Osteocyte (in vitro differentiated cells): ENCODE data around the gene RTF1. TPM values are rescaled to one million over a fixed set of nuclear protein-coding genes. Genes with fewer than 3 reads are reported as not detected.

Source experiments
- DNase-seq: peaks from one replicate; pipeline ENCODE4 v3.0.0; 2021; ENCODE audit warnings: mixed read lengths; ENCODE audit not compliant: unreplicated experiment; ENCODE audit errors: extremely low spot score
- H3K27ac Mint-ChIP-seq: one replicate; pipeline ENCODE4 v1.8.0; 2021; ENCODE audit warnings: mild to moderate bottlenecking, mixed read lengths; ENCODE audit not compliant: unreplicated experiment
- H3K27me3 Mint-ChIP-seq: one replicate; pipeline ENCODE4 v1.8.0; 2021; ENCODE audit warnings: mixed read lengths; ENCODE audit not compliant: unreplicated experiment
- H3K36me3 Mint-ChIP-seq: one replicate; pipeline ENCODE4 v1.8.0; 2021; ENCODE audit warnings: mixed read lengths; ENCODE audit not compliant: unreplicated experiment
- H3K4me1 Mint-ChIP-seq: one replicate; pipeline ENCODE4 v1.8.0; 2021; ENCODE audit warnings: mixed read lengths; ENCODE audit not compliant: unreplicated experiment
- H3K4me3 Mint-ChIP-seq: one replicate; pipeline ENCODE4 v1.8.0; 2021; ENCODE audit warnings: mild to moderate bottlenecking, moderate library complexity, mixed read lengths; ENCODE audit not compliant: unreplicated experiment
- H3K9me3 Mint-ChIP-seq: one replicate; pipeline ENCODE4 v1.8.0; 2021; ENCODE audit warnings: mixed read lengths; ENCODE audit not compliant: unreplicated experiment
- total RNA-seq: library from RNA; stranded (reverse); gene quantifications from 2 replicates; pipeline ENCODE4 v1.2.1, GENCODE V29; 2021
- TF ChIP-seq, protein P1 (sequence below): fragments of 200-600 bp; sonication (generic); IDR thresholded peaks from 2 replicates; pipeline ENCODE4 v1.5.0; 2021; ENCODE audit warnings: antibody characterized with exemption, mild to moderate bottlenecking, moderate library complexity

The RTF1 gene
- total RNA-seq, 1 donor from 2014 or later = 43.0 TPM

GRCh38 chr15:41392659-41393058, 24.2 kb upstream of the RTF1 start:
- H3K27ac Mint-ChIP-seq = no peak overlapping the region
- no peaks in the 10 kb centered on the region for H3K4me1 Mint-ChIP-seq
- TF ChIP-seq, protein P1, sequence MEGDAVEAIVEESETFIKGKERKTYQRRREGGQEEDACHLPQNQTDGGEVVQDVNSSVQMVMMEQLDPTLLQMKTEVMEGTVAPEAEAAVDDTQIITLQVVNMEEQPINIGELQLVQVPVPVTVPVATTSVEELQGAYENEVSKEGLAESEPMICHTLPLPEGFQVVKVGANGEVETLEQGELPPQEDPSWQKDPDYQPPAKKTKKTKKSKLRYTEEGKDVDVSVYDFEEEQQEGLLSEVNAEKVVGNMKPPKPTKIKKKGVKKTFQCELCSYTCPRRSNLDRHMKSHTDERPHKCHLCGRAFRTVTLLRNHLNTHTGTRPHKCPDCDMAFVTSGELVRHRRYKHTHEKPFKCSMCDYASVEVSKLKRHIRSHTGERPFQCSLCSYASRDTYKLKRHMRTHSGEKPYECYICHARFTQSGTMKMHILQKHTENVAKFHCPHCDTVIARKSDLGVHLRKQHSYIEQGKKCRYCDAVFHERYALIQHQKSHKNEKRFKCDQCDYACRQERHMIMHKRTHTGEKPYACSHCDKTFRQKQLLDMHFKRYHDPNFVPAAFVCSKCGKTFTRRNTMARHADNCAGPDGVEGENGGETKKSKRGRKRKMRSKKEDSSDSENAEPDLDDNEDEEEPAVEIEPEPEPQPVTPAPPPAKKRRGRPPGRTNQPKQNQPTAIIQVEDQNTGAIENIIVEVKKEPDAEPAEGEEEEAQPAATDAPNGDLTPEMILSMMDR = no peak
- no peaks in the 10 kb centered on the region for H3K9me3 Mint-ChIP-seq
- no peak overlapping the region for H3K4me3 Mint-ChIP-seq
- H3K27me3 Mint-ChIP-seq = no peaks in the 10 kb centered on the region
- peaks cover 26% of the 10 kb centered on the region for H3K36me3 Mint-ChIP-seq
- DNase-seq = no peak

- no peak overlapping the region for H3K4me3 Mint-ChIP-seq
Observed at GRCh38 chr15:41394924-41395323, 22.0 kb upstream of the RTF1 start.

DNA sequence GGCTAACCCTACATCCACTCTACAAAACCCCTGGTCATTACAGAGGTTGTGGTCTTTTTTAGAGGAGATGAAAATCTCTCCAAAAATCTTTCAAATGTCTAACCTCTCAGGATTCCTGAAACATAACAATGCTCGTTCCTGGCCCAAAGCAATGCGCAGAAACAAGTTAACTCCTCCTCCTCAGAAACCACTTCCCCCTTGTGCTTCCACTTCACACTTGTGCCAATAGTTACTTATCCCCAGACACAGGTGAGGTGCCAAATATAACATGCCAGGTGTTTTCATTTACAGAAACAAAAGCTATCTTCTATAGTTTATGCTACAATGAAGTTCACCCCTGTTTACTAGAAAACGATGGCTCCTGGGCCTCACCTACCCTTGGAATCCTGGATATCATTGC, 20.8 kb upstream of the RTF1 start:
- no peak overlapping the region for H3K27ac Mint-ChIP-seq
- no peak overlapping the region for H3K4me3 Mint-ChIP-seq
- H3K27me3 Mint-ChIP-seq = no peaks in the 10 kb centered on the region
- no peaks in the 10 kb centered on the region for H3K9me3 Mint-ChIP-seq
- DNase-seq = no peak
- H3K36me3 Mint-ChIP-seq = peaks cover 23% of the 10 kb centered on the region
- peaks cover 2% of the 10 kb centered on the region for H3K4me1 Mint-ChIP-seq
- TF ChIP-seq, protein P1 = no peak

More at GRCh38 chr15:41394924-41395323, 22.0 kb upstream of the RTF1 start:
- Mint-ChIP-seq H3K4me1 (no peaks in the 10 kb centered on the region), H3K27me3 (no peaks in the 10 kb centered on the region), H3K27ac (no peak overlapping the region), H3K36me3 (peaks cover 23% of the 10 kb centered on the region), H3K9me3 (no peaks in the 10 kb centered on the region)
- no peak for DNase-seq
- TF ChIP-seq, protein P1 = no peak

DNA sequence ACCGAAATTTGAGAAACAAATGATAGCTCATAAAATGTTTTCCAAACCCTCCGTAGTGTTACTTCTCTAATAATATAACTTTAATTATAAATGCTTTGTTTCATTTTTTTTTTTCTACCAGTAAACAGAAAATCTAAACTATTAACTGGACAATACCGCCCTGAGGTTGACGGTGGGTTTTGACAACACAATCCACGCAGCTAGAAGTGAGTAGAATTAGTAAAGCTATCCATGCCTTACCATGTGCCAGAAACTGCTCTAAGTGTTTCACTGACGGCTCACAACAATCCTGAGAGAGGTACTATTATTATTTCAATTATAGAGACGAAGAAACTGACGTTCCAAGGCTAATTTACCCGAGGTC, 15.0 kb upstream of the RTF1 start:
- H3K4me1 Mint-ChIP-seq = peaks cover 18% of the 10 kb centered on the region
- H3K27me3 Mint-ChIP-seq = no peaks in the 10 kb centered on the region
- peak overlapping the region; percentile 89 for H3K27ac Mint-ChIP-seq
- H3K36me3 Mint-ChIP-seq = no peaks in the 10 kb centered on the region
- TF ChIP-seq, protein P1 = no peak
- DNase-seq = no peak
- H3K4me3 Mint-ChIP-seq = peak overlapping the region; percentile 87
- H3K9me3 Mint-ChIP-seq = no peaks in the 10 kb centered on the region

- TF ChIP-seq, protein P1 = no peak
- H3K4me1 Mint-ChIP-seq = peaks cover 14% of the 10 kb centered on the region
- no peaks in the 10 kb centered on the region for H3K9me3 Mint-ChIP-seq
- no peaks in the 10 kb centered on the region for H3K36me3 Mint-ChIP-seq
- no peak overlapping the region for H3K4me3 Mint-ChIP-seq
- no peaks in the 10 kb centered on the region for H3K27me3 Mint-ChIP-seq
- no peak overlapping the region for H3K27ac Mint-ChIP-seq
- DNase-seq = no peak
Observed at GRCh38 chr15:41407341-41407740, 9.6 kb upstream of the RTF1 start.
